HG02970 (cell line): ENCODE data around the gene AAMP.

Experiments
- ATAC-seq: cut with Tn5 transposase; IDR thresholded peaks from one replicate; pipeline ENCODE4 v1.9.1; 2021; ENCODE audit warnings: mild to moderate bottlenecking, moderate library complexity, moderate number of reproducible peaks; ENCODE audit not compliant: unreplicated experiment, low FRiP score

The AAMP gene

DNA sequence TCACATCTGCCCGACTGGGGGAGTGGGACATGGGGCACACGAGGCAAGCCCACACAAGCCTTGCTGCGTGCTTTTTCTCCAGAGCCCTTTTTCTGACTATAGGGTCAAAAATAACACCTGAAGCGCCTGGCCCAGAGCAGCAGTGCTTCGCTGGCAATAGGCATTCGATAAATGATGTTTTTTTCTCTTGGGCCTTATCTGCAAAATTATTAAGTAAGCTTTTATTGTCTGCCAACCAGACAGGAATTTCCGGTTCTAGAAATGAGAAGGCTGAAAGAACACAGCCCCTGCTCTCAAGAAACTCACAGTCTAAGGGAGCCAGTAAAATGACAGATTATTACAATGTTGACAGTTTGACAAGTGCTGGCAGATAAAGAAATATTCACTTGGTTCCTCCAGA is 25.1 kb upstream of the AAMP start:
- ATAC-seq, result no peak

DNA sequence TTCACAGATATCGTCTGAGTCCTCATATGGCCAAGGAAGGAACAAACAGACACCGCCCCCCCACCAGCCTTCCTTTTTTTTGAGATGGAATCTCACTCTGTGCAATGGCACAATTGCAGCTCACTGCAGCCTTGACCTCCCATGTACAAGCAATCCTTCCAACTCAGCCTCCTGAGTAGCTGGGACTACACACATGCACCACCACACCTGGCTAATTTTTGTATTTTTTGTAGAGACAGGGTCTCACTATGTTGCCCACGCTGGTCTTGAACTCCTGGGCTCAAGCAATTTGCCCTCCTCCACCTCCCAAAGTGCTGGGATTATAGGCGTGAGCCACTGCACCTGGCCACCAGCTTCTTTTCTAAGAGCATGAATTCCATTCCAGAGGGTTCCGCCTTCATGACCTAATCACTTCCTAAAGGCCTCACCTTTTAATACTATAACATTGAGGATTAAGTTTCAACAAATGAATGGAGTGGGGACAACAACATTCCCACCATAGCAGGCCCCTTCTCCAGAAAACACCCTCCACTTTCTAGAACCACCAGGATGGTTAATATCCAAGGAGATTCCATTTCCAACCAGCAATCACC is 24.6 kb upstream of the AAMP start:
- no peak for ATAC-seq

DNA sequence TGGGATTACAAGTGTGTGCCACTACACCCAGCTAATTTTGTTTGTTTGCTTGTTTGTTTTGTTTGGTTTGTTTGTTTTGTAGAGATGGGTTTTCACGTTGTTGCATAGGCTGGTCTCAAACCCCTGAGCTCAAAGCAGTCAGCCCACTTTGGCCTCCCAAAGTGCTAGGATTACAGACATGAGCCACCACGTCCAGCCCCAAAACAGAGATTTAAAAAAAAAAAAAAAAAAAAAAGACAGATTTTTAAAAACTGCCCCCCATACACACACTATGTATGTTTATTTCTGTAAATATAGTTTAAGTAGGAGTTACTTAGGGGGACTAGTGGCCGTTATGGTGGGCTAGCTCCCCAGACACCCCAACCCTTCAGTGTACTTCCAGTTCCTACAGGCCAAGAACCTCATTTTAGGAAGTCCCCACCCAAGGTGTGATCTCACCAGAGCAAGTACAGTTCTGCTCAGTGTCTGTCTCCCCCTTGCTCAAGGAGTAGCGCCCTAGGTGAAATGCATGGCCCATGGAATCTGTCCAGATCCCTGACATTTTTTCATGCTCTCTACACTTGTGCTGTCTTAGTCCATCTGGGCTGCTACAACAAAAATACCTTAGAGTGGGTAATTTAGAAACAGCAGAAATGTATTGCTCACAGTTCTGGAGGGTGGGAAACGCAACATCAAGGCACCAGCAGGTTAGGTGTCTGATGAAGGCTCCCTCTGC is 23.9 kb upstream of the AAMP start:
- no peak for ATAC-seq

DNA sequence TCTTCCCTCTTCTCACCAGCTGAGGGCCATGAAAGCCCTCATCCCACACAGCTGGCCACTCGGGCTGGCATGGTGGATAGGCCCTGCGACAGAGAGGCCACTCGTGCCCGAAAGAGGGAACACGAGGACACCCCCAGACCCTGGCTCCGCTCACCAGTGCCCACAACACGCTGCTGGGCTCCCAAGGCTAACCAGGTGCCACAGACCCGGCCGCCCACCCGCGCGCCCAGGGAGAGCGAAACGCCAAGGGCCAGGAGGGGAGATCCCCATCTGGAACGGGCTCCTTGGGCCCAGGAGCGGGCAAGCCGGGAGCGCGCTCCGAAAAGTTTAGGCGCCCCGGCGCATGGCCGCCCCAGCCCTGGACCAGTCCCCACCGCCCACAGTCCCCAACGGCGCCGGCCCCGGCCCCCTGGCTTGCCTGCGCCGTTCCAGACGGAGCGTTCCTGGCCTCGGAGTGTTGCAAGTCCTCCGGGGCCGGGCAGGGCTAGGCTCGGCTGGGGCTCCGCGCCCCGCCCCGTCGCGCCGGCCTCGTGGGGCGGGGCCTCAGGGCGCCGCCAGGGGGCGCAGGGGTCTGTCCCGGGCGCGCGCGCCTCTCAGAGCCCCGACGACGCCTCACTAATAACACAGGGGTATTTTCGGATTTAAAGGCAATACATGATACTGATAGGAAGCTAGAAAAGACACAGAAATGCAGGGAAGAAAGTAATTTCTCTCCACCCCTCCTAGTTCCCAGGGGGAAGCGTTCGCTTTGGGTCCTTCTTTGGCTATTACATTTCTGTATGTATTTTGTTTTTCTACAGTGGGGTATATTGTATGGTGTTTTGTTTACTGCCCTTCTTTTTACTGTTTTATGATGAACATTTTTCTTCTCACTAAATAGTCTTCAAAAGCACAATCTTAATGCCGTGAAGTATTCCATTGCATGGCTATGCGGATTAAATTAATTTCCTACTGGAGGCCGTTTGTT is 22.4 kb upstream of the AAMP start, which contains the start of gene TMBIM1:
Gene TMBIM1, minus strand, starts transcription at position 456 of the 967 bp plus-strand sequence. CDS start 10,362 bp downstream, outside the sequence.
- ATAC-seq, result peak; percentile 66

DNA sequence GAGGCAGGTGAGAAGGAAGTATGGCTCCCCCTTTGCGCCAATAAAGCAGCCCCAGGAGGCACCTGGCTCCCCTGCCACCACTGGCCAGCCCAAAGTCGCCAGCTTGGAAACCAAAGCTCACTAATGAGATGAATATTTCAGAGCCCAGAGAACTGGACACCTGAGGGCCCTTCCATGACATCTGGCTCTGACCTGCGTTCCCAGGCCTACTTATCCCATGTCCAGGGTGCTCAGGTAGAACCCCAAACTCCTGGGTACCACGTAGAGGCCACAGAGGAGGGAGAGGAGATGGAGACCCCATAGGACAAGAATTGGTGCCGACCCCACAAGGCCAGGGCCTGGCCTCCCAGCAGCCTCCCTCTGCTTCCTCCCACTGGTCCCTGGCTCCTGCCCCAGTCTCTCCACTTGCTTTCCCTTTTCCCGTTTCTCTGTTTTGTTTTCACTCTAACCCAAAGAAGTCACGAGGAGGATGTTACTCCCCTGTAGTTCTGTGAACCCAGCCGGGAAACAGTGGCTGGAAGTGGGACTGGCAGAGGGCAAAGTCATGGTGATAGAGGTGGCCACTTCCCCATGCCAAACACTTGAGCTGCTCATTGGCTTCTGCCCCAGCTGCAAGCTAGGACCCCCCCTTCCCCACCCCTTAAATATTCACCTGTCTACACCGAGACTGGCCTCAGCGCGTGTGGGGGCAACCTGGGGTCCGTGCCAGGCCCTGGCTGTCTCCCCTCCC is 21.5 kb upstream of the AAMP start:
- no peak for ATAC-seq

DNA sequence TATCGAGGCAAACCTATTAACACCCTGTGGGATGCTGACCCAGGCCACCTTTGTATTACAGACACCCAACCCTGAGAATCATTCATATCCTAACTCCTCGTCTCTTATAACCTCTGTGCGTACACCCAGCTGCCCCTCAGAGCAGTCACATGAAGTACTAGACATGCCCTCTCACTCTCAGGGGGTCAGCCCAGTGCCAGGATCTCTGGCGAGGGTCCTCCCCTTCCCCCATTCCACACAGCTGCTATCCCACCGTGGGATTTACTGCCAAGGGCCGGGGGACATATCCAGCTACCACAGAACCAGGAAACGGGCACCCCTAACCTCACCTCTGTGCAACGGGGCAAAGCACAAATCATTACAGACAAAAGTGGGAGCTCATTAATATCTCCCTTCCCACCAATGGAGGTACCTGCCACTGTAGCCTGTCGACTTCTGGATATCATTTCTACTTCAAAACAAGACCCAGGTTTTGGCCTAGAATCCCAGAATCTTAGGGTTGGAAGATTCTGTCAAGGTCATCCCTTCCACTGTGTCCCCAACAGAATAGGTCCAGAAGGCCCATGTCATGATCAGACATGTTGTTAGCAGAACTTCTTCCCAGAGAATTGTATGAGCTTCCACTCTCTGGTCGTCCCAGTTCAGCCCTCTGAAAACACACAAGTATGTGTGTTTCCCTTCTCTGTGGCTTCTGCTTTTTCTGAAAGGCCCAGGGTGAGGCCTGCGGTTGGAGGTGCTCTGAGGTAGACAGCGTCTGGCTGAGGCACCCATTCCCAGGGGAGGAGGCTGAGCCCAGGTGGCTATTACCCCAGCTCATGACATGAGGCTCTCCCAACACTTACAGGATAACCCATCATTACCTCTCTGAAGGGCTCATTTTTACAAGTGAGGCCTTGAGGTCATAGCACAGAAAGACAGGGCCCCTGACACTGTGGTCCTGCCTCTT is 20.7 kb upstream of the AAMP start:
- peak; percentile 46 for ATAC-seq

DNA sequence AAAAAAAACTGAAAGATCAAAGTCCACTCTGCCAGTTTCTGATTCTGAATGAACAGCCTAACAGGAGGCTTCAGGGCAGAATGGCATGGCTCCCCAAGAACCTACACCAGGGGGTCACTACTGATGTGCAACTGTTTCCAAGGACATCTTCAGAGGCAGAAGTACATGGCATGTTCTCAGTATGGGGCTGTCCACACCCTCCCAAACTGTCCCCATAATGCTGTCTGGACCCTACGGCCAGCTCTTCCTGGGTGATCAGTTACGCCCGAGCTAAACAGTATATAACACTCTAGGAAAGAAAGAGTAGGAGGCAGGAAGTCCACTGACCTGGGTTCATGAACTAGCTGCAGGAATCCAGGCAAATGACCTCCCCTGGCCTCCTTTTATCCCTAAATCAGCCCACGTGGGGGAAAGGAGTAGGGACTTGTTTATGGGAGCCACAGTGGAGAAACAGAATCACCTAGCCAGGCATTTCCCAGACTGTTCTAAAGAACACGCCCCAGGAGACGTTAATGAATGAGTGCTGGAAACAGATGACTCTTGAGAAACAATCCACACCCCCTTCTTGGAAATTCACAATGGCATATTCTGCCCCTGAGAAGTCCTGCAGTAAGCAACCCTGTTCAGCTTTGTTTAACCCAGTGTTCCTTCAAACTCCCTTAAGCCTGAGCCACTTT is 19.8 kb upstream of the AAMP start:
- ATAC-seq, result no peak

DNA sequence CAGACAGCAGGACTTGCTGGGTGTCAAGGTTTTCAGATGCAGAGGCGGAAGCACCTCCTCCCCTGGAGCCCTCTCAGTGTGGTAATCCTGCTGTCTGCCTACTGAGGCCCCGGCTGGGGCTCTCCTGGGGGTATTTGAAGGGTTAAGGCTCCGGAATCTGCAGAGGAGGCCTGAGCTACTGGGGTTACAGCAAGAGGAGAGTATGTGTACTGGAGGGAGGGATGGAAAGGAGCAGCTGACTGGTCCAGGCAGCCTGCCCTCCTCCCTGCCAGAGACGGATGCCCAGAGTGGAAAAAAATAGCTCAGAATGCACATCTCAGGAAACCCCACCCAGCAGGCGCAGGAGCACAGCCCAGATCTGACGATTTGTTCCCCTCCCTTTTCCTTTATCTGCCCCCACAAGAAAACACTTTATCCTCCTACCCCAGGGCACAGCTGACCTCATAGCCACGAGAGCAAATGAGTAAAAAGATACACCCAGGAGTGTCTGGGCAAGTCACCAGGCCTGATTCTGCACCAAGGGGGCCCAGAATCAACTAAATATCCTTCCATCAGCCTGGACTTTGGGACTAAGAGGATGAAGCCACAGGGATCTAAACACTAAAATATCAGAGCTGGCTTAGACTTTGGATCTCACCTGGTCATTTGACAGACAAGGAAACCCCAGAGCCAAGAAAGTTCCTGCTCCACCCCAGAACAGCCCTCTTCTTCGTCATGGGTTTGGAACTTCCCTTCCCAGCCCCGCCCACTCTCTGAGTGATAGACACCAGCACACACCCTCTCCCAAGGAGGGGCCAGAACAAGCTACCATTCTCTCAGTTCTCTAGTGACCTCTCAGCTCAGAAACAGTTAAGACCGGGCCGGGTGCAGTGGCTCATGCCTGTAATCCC is 16.9 kb upstream of the AAMP start:
- peak; percentile 60 for ATAC-seq

DNA sequence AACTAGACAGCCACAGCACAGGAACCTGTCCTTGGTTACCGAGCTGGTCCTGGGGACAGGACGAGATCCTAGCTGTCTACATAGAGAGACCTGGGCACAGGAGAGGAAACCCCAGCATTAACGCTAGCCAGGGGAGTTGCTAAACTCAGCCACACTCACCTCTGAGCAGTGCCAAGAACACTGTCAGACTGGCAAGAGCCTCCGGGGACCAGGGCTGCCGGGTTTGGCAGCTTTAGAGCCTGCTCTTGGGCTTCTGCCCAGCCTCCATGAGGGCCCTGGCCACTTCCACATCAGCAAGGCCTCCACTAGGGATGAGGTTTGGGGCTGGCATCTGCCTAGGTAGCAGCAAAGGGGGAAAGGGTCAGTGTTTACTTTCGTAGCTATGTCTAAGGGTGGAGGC is 15.7 kb upstream of the AAMP start:
- no peak for ATAC-seq

DNA sequence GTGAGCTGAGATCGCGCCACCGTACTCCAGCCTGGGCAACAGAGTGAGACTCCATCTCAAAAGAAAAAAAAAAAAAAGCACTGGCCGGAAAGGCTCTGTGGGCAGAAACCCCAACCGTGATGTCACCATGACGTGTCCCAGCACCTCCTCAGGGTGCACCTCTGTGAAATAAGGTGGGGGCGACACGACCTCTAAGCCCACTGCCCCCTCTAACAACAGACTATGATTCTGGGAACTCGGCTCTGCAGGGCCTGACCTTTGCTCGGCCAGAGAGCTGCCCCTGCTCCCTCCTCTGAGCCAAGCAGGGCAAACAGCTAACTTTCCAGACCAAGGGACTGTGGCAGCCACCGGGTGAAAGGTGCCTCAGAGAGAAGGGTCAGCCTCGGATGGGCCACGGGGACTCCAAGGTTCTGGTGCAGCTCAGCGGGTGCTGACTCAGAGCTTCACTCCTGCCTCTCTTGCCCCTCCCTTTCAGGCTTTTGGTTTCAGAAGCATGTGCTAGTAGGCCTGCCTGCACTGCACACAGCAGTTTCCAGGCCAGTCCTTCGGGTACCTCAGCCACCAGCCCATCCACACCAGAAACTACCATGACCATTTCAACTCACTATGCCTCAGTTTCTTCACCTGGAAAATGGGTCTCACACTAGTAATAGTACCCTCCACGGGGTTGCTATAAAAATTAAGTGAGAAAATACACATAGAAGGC is 14.3 kb upstream of the AAMP start:
- no peak for ATAC-seq

DNA sequence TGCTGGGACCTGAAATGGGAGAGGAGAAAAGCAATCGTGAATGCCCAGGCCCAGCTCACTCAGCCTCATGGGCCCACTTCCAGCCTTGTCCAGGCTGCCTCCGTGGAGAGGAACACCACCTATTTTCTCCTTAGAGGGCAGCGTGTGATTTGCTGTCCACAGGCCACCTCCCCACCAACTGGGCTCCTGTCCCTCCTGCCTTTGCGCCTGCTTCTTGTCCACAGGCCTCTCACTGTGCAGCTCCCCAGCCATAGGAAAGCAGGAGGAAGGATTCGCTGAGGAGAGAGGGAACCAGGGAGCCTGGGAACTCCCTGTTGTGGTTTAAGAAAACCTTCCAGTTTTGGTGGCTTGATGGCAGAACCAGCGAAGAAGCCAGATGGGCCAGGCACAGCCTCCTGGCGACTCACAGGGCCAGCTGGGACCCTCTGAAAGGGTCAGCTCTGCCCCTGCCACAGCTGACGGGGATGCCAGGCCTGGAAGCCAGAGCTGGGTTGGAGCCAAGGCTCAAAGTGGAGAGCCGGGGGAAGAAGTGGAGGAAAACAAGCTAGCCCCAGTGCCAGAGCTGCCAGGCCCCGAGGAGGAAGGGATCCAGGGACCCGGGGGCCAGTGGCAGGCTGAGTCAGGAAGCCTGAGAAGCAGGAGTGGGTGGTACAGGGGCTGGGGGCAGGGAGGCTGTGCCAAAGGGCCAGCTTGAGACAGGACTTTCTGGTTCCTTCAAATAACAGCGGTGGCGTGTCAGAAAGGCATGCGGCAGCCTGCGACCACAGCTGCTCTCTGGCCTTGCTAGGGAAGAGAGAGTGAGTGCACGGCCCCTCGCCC is 12.4 kb upstream of the AAMP start:
- ATAC-seq, result no peak

DNA sequence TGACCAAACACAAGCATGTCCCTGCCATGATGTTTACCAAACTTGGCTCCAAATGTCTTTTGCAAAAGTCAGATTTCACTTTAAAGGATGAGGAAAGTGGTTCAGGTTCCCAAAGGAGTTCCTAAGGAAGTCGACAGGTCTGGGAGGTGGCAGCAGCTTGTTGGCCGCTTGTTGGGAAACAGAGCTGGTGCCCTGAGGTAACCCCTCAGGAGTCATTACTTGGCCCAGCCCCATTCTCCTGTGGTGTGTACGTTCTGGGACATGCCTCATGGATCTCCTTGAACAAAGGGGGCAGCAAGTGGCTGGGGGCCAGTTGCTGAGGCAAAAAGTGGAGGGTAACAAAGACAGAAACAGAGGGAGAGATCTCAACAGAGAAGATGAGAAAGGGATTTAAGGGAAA is 11.5 kb upstream of the AAMP start:
- ATAC-seq, result no peak

DNA sequence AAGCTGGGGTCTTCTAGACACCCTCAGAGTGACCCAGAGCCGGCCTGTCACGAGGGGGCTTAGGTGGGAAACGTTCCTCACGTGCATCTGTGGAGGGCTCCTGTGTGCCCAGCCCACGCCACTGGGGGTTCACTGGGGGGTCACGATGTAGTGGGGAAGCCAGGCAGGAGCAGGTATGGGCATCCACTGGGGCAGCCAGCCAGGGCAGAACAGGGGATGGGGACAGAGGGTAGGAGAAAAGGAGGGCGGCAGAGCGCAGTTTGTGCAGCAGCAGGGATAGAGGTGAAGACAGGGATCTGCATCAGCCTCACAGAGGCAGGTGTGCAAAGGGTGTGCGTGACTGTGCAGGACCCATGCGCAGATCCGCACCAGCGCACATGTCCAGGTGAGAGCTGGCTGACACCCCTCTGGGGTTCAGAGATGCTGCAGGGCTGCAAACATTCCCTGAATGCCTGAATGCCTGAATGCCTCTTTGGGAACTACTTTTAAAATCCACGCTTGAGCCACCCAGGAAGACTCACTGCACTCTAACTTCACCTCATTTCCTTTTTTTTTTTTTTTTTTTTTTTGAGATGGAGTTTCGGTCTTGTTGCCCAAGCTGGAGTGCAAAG is 10.4 kb upstream of the AAMP start:
- no peak for ATAC-seq

DNA sequence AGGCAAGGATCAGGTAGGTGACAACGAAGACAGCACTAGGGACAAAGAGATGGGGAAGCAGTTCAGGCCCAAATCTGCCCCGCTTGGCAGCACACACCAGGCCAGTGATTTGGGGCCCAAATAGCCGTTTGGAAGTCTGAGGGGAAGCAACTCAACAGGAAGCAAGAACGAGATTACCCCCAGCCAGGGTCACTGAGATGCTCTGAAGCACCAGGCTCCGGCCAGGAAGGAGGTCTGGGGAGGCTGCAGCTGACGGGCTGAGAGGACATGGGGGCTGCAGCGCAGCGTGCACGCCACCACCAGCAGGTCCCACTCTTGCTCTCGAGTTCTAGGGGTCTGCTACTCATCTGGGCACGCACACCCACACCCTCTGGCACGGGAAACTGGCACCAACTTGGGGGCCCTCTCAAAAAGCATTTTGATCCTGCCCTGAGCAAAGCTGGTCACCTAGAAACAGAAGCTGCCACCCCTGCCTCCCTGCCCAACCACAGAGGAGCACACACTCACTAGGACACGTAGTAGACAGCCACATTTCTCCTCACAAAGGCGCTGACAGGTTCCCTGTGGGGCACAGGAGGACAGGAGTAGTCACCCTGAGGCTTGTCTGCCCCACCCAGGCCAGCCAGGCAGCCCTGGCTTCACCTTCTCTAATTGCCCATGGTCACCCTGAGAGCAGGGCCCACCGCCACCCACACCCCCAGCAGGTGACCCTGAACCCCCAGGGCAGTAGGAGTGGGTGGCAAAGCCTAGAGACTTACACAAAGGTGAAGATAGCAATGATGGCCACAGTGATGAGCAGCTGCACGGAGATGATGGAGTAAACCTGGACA is 8.8 kb upstream of the AAMP start:
- no peak for ATAC-seq

DNA sequence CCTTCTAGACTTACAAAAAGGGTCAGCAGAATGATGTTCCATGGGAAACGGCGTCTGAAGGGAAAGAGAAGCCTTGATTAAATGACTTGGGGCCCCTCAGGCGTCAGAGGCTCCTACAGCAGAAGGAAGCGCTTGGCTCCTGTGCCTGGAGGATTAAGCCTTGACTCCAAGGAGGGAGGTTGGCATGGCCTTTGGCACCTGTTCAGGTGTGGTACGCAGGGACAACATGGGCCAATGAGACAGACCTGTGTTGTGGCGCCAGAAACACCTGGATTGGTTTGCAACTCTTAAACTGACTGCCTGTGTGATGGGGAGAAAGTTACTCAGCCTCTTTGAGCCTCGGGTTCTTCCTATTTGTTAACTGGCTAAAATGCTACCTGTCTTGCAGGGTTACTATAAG is 8.0 kb upstream of the AAMP start:
- no peak for ATAC-seq
